Activated CD4-positive, alpha-beta T cell treated with anti-CD3 and anti-CD28 coated beads, Interleukin-2, amount 50 U/mL, for 16 hours (primary cell): Measurements from ENCODE around the gene FRMD4A.
"Not testable (repeated sequence)": the region's sequence is repeated elsewhere in the genome, so short reads cannot be mapped to it uniquely, and the experiment has no call there.

Experiments
- DNase-seq: peaks from one replicate; pipeline ENCODE4 v3.0.0-alpha.2; 2020

FRMD4A gene

DNA sequence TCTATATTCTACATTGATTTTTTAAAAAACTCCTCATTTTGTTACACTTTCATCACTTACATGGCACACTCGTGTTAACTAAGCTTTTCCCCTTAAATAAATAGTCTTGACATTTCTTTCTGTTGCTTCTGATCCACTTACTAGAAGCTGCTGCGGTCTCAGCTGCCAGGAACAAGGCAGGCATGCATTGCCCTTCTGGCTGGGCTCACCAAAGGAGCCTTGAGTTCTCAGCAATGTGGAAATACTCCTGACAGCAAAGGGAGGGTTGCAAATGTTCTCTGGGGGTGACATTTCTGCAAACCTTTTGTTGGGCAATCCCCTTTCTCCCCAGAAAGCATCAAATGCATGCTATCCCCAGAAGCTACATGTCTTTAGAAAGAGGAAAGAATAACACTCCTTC is 393.9 kb downstream of the FRMD4A start:
- DNase-seq = no peak

DNA sequence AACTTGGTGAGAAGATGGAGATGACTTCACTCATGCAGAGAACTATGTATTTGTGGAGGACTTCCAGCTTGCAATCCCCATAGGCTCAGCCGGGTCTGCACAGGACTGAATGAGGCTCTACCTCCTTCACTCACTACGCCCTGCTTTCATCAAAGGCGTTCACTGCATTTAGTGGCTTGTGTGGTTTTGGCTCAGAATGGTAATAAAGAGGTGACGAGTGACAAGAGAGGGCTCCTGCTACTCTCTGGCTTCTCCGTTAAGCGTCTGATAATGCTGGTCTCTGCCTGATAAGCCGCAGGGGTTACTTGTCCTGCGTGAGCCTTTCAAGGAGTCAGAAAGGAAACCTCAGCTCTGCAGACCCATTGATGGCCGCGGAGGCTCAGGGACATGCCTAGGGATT is 400.6 kb downstream of the FRMD4A start:
- no peak for DNase-seq

DNA sequence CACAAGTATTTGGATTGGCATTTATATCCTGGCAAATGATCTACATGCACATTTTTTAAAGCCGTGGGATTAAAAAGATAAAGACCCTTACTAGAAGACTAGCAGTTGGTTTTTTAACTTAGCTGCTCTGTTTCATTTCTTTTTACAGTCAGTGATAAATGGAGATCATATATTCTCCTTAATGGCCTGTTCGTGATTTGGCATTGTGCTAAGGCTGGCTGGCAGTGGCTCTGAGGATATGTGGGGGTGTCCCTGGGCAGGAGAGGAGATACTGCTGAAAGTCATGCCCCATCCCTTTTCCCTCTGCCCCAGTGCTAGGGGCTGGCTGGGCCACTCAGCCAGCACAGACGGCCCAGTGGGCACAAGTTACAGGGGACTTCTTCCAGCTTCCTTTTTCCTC is 402.3 kb downstream of the FRMD4A start:
- DNase-seq = no peak

DNA sequence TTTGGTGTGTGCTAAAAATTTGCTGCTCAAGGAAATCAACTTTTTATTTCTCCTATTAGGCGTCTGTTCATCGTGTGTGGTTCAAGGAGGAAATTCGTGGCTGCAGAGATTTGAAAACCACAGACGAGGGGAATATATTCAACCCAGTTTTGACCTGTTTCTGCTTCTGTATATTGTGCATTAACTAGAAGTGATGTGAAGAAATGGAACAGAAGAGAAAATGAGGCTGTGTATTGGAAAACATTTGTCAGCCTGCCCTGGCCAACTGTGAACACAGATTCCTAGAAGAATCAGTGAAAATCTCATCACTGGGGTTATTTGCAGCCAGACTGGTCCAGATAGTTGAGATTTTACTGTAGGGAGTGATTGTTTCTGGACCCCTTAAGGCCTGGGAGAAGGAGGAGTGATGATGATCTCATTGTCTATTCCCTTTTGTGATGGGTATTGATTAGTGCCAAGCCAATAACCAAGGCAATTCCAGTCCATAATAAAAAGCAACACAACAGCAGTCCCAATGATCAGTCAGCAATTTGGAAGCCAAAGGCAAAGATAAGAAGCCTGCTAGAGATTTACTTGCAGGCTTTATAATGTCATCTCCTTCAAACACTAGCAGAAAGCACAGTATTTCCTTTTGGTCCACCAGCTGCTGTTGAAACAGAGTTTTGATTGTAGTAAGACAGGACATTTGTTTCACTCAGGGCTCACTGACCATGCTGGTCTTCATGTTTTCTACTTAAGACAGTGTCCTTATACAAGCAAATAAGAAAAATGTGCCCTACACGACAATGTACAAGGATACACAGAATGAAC is 404.5 kb downstream of the FRMD4A start:
- no peak for DNase-seq

DNA sequence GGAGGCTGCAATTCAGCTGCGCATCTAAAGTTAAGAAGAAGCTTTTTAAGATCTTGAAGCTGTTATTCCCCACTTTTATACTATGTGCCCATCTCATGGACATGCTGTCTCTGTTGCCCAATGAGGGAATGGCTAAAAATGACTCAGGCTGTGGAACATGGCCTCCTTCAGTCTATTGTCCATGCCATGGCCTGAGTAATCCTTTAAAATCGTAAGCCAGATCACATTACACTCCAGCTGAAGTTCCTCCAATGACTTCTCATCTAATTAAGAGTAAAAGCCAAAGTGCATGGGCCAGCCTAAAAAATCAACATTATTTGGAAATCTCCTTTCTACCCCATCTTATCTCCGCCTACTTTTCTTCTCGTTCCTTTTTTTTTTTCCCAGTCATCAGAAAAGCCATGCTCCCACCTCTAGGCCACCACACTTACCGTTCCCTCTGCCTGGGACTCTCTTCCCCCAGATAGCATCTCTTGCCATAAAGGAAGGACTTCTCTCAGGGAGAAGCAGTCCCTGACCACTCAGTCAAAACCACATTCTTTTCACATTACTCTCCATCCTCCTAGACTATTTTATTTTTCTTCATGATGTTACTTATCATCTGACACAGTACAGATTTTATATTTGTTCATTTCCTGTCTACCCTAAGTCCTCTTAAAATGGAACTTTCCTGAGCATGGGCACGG is 406.5 kb downstream of the FRMD4A start:
- DNase-seq = no peak

DNA sequence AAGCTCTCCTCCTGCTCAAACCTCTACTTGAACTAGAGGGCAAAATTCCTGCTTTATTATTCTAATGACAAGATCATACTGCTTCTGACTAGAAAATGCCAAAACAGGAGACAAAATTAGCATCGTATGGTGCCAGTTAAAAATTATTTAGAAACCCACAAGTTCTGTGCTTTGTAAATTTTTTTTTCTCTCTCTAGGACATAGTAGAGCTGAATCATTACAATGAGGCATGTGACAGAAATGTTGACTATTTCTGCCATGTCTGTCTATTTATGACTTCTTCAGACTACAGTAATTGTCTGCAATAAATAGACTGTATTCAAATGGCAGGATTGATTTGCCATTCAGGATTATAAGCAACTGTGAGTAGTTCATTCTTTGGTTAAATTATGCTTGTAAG is 408.1 kb downstream of the FRMD4A start:
- no peak for DNase-seq

DNA sequence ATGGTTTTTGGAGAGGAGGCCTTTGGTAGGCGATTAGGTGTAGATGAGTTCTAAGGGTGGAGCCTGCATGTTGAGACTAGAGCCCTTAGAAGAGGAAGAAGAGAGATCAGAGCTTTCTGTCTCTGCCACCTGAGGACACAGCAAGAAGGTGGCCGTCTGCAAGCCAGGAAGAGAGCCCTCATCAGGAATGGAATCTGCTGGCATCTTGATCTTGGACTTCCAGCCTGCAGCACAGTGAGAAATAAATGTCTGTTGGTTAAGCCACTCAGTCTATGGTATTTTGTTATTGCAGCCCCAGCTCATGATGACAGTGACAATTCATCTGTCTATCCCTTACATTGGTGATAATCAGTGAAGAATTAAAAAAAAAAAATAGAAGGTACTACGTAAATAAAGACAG is 408.8 kb downstream of the FRMD4A start:
- no peak for DNase-seq

DNA sequence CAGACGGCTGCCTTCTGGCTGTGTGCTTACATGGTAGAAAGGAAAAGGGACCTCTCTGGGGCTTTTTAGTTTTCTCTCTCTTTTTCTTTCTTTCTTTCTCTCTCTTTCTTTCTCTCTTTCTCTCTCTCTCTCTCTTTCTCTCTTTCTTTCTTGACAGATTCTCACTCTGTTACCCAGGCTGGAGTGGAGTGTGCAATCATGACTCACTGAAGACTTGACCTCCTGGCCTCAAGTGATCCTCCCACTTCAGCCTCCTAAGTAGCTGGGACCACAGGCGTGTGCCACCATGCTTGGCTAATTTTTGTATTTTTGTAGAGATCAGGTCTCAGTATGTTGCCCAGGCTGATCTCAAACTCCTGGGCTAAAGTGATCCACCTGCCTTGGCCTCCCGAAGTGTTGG is 409.6 kb downstream of the FRMD4A start:
- not testable (repeated sequence) for DNase-seq

DNA sequence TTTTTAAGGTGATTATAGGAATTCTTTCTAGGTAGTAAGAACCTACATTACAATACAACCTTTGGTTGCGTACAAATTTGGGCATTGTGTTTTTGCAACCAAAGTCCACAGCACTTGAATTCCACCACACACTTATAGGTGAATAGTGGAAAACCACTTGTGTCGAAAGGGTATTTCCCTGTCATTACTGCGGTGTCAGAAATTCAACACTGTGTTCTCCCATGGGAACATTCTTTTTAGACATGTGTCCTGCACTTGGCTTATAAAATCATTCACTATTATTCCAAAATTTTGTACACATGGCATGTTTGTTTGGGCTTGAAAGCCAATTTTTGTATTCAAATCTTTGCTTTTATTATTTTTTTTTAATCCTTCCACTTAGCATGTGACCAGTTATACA is 410.3 kb downstream of the FRMD4A start:
- no peak for DNase-seq

DNA sequence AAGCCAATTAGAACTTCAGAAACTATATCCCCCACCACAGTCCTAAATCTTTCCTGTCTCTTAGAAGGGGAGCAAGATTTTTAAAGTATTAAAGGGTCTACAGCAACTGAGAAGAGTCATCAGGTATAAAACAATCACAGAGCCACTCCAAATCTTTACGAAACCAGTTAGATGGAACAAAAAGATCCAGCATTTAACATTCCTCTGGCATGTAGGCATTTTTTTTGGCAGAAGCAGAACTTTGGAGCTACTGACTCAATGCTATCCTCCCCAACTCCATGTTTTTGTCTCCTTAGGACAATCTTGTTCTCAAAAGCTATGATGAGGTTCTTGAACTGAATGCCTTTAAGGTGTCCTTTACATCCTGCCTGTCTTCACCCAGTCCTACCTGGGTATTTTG is 410.7 kb downstream of the FRMD4A start:
- no peak for DNase-seq

DNA sequence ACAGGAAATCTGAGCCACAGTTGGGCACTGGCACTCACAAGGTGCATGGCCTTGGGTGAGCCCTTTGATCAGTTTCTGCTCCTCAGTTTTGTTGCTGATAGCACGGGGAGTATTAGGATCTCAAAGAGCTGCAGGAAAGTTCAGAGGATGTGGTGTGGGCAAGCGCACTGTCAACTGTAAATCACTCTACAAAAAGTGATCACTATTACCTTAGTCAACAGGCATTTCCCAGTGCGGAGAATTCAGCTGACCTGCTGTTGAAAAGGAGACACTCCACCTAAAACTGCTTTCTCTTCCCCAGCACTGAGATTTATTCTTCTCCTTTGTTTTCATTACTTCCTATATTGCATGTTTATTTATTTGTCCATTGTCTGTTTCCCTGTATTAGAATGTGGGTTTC is 412.9 kb downstream of the FRMD4A start:
- DNase-seq = no peak

DNA sequence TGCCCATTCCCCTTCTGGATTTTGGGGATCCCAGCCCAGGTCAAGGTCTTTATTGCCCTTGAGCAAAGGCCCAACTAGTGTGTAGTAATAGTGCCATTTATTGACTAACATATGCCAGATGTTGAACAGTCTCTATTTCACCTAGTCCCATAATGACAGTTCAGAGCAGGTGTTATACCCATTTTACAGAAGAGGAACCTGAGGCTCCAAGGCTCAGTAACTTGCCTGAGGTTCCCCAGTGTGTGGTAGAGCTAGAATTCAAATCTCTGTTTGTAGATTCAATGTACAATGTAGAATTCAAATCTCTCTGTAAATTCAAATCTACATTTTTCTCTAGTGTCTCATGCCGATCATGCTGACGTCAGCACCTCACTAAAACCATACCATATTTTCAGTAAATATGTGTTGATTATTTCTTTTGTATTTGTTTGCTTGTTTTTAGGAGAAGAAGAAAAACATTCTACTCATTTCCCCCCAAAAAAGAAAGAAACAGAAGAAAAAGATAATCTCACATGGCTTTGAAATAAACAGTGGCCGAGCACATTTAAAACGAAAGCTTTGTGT is 414.3 kb downstream of the FRMD4A start:
- DNase-seq = no peak

DNA sequence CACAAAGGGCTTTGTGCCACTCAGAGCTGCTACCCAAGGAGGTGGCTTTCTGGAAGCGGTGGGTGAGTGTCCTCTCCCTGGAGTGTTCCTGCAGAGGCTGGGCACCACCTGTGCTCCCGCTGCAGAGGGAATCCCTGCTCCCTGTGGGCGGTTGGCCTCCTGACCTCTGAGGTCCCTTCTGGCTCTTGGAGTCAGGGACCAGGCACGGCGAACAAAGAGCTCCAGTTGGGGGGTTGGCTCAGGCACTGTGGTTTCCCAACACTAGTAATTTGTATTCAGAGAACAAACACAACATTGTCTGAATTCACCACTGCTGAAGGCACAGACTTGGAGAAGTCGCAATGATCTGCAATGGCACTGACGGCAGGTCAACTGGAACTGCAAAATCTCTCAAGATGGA is 415.0 kb downstream of the FRMD4A start:
- DNase-seq = no peak

DNA sequence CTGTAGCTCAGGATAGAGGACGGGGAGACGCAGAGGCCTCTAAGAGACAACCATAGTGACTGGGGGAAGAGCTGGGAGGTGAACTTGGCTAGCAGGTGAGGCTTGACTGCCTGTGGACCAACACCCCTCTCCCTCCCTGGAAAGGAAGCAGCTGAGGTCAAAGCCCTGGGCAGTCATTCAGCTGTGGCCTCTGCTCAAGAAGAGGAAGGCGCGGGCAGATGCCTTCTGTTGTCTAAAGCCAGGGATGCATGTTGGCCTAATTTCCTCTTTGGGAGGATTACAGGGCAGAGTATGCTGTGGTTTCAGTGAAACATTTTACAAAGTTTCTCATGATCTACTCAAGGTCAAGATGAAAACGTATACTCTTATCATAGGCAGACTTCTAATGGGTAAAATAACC is 416.8 kb downstream of the FRMD4A start:
- DNase-seq = no peak

DNA sequence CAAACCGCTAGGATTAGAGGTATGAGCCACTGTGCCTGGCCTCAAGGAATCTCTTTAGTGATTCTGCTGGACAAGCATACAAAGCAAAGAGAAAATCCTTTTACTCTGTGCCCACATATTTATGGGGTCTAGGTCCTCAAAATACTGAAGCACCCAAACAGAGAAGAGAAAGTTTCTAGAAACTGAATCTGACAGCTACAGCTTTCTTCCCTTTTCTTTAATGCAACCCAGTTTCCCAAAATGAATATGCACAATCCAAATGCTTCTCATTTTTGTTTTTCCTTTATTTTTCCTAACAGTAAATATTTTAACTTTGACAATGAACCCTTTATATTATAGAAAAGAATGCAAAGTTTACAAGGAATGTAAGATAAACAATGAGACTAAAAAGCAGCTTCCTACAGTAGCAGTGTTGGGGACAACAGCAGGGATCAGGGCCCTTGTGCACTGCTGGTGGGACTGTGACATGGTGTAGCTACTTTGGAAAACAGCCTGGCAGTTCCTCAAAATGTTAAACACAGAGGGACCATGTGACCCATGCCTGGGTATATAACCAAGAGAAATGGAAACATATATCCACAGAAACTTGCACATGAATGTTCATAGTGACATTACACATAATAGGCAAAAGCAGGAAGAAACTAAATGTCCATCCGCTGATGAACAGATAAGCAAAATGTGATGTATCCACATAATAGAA is 418.8 kb downstream of the FRMD4A start:
- DNase-seq = no peak

DNA sequence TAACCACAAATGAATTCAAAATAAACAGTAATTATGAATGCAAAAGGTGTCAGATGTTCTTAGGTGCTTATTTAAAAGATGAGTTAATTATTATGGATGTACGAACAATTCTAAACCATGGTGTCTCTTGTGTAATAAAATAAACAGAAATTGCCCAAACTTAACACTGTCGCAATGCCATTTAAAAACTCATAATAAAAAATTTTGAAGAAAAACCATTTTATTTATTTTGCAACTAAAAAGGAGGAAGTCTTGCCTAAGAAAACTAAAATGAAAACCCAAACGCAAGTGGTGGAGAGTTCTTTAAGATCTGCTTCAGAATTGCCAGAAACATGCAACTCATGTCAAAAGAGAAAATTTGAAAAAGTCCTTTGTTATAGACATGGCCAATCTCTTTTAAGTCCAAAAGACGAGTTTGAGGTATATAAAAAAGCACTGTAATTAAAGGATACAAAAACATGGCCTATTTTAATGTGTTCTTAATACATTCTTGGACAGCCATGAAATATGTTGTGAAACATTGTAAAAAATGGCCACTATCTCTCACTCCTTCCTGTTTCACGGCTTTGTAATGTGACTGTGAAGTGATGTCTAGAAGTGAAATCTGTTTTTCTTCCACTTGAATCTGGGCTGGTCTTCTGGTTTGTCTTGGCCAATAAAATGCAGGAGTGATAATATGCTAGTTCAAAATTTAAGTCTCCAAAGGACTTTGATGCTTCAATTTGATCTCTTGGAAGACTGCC is 421.0 kb downstream of the FRMD4A start:
- DNase-seq = no peak

DNA sequence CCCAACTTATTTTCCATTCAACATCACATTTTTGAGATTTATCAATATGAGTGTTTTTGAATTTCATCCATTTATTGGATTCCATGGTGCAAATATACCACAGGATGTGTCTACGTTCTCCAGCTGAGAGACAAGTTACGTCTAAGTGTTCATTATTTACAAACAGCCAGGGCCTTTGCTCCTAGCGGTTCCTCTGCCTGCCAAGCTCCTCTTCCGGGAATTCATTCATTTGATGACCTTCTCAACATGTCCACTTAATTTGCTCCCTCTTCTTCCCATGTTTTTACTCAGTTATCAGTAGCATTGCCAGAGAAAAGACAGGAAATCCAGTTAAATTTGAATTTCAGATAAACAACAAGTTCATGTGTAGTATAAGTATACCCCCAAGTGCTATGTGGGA is 422.2 kb downstream of the FRMD4A start:
- no peak for DNase-seq

DNA sequence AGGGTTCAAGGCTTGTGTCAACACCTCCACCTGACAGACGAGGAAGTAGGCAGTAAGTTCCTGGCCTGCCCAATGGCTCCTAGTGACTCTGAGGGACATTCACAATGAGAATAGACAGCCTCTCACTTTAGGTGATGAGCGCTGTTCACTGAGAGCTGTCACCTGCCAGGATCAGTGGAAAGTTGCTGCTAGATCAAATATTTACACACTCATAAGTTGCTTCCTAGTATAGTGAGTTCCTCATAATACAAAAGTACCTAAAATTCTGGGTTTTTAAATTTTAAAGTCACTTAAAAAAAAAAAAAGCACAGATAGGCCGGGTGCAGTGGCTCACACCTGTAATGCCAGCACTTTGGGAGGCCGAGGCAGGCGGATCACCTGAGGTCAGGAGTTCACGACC is 423.2 kb downstream of the FRMD4A start:
- DNase-seq = no peak

DNA sequence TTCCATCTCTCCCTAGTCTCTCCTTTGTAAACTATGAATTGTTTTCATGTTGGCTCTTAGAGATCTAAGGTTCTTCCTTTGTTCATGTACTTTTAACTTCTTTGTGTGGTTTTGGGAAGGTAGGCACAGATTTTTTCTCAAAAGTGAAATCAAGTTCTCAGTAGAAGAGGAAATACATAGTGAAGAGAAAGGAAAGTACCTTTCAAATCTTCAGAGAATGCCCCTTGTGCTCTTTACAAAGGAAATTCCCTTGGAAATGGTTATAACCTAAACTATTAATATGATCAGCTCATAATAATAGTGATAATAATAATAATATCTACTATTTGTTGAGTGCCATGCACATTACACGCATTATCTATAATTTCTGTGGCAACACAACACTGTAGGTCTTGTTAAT is 425.4 kb downstream of the FRMD4A start:
- no peak for DNase-seq

DNA sequence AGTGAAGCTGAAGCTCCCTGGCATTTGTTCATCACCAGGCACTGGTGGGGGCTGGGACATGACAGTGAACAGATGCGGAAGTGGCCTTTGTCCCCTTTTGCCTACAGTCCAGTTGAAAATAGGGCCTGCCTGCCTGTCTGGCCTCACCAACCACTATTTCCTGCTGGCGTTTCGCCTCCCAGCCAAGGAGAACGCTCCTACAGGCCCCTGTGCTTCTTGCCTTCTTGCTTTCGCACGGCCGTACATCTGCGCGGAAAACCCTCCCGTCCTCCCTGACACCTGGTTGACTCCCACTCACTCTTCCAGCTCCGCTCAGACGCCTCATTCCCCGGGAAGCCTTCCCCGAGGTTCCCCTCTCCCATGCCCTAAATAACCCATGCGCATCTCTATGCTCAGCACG is 426.7 kb downstream of the FRMD4A start:
- no peak for DNase-seq

DNA sequence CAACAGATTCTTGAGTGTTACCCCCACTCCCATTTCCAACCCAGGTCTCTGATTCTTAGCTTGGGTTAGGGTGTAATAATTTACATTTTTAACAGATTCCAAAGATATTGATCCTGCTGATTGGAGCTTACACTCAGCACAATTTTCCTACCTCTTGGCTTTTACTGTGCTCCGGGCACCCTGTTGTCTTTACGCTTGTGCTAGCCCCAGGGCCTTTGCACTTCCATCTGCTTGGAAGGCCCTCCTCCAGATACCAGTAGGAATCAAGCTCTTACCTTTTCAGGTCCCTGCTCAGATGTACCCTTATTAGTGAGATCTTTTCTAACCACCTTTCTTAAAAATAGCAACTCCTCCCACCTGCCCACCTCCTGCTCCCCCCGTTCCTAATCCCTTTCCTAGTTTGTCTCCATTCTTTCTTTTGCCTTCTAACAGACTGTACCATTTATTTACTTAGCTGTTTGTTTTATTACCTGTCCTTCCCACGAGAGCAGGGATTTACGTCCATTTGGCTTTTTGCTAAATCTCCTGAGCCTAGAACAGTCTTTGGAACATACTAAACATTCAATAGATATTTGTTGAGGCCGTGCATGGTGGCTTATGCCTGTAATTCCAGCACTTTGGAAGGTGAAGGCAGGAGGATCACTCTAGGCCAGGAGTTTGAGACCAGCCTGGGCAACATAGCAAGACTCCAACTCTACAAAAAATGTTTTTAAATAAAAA is 427.7 kb downstream of the FRMD4A start:
- no peak for DNase-seq

DNA sequence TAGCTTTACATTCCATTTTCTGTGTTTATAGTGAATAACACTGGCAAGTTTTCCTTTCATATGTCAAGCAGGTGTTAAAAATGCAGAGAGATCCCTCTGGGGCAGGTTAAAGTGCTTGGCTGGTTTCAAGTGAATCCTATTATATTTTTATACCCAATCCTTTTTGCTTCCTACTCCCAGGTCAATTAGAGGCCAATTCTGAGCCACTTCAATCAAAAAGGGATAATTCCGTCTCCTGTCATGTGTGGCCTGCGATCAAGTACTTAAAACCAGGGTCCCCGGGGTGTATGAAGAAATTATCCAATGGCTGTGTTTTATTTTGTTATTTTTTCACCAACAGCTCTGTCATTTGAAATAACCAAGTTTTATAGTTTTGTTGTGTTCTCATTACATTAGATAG is 430.8 kb downstream of the FRMD4A start:
- no peak for DNase-seq
